NCI-H187 (cell line): ENCODE data around the gene RMDN3.

Source experiments
- DNase-seq, 2 experiments: peaks; one replicate each; lab custom pipeline; 2025; lab: John Stamatoyannopoulos, UW

RMDN3 gene

DNA sequence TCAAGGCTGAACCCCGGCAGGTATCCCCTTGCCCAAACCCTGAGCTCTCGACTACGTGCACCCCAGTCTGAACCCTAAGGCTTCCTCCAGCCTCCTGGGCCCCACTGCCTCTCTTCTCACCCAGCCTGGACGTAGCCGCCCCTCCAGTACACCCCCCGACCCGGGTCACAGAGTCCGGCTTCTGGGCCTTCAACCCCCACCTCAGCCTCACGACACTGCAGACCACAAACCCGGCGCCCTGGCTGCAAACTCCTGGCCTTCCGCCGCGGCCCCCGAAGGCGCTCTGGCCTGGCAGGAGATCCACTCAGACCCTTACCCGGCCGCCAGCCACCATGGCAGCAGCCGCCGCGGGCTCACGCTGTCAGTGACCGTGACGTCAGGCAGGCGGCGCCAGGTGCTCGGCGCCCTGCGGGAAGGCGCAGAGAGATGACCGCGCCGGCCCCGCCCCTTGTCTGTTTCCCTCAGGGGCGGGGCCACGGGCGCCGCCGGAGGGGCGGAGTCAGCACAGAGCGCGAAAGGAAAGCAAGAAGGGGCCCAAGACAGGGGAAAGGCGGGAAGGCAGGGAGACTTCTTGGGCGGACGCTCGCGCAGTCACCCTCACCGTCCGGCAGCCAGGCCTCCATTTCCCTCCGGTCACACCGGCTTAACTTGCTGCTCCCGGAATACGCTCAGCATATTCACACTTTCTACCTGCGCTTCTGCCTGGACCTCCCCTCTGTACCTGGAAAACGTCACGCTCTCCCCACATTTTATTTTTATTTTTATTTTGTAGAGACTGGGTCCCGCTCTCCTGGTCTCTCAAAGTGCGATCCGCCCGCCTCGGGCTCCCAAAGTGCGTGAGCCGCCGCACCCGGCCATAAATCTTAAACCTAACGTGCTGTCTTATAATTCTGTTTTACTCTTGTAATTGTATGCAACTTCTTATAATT, at the start of gene RMDN3:
Gene RMDN3, minus strand, starts transcription at position 372 of the 929 bp plus-strand sequence. CDS start 471 bp downstream, outside the sequence.
- DNase-seq = peak; percentile 68 to 81

DNA sequence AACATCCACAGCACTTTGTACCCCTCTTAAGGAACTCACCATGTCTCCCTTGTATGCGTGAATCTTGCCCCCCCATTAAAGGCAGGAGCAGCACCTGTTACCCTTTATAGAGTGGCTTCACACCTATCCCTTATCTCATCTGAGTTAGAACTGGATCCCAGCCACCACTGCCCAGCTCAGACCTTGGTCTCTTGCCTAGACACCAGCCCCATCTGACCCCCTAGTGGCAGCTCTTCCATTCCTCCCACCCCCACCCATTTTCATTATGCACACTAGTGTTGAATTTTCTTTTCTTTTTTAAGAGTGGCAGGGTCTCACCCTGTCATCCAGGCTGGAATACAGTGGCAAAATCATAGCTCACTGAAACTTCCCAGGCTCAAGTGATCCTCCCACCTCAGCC, 48.6 kb upstream of the RMDN3 start:
- DNase-seq = no peak

- DNase-seq = no peak
These were observed 48.0 kb upstream of the RMDN3 start for GRCh38 chr15:40803076-40803475.

DNA sequence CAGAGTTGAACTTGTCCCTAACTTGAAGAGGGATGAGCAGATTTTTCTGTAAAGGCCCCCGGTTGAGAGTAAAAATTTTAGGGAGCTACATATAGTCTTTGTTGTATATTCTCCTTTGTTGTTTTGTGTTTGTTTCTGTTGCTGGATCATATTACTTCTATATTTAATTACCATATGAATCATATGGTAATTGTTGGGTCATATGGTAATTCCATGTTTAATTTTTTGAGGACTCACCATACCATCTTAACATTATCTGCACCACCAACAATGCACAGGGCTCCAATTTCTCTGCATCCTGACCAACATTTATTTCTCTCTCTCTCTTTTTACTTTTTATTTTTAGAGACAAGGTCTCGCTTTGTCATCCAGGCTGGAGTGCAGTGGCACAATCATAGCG, 44.5 kb upstream of the RMDN3 start:
- DNase-seq = no peak

DNA sequence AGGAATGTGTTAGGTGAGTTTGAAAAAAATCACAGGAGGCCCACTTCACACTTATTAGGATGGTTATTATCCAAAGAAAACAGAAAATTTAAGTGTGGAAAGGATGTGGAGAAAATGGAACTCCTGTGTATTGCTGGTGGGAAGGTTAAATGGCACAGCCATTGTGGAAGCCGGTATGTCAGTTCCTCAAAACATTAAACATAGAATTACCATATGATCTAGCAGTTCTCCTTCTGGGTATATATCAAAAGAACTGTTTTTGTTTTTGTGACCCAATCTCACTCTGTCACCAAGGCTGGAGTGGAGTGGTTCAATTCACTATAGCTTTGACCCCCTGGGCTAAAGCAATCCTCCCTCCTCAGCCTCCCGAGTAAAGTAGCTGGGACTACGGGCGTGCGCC, 41.5 kb upstream of the RMDN3 start:
- no peak for DNase-seq

DNA sequence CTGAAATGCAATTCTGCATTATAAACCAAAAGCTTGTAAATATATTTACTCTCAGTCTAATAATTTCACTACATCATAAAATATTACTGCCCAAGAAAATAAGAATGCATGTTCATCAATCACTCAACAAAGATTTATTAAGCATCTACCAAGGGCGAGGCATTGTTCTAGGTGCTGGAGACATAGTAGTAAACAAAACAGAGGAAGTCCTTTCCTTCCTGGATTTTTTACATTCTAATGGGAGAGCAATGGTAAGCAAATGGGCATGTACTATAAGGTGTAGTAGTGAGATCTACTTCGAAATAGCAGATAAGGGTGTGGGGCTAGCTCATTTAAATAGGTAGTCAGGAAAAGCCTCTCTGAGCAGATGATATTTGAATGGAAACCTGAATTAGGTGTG, 41.0 kb upstream of the RMDN3 start:
- no peak for DNase-seq

DNA sequence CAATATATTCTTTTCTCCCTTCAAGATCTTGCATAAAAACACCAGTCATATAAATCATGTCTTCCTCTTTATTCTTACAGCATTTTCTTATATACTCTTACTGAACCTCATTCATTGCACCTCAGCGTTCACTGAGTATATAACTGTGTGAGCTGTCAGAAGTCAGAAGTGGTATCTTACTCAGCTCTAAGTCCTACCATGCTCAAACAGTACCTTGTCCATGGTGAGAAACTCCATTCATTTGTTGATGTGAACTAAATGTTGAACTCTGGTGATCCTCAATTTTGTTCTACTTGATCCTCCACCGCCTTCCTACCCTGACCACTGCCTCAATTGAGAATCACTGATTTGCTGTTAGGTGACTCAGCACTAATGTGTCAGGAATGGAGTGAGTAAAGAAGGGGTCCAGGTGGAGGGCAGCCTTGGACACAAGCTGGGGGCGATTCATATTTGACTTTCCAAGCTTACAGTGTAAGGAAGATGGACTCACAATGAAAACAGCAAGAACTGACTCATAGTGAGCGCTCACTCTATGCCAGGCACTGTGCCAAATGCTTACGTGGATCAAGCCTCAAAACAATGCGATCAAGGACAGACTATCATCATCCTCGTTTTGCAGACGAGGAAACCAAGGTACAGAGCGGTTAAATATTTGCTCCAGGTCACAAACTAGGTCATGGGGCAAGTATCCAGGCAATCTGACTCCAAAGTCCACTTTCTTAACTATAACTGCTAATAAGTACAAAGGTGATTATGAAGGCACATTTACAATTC, 38.3 kb upstream of the RMDN3 start:
- DNase-seq = no peak

DNA sequence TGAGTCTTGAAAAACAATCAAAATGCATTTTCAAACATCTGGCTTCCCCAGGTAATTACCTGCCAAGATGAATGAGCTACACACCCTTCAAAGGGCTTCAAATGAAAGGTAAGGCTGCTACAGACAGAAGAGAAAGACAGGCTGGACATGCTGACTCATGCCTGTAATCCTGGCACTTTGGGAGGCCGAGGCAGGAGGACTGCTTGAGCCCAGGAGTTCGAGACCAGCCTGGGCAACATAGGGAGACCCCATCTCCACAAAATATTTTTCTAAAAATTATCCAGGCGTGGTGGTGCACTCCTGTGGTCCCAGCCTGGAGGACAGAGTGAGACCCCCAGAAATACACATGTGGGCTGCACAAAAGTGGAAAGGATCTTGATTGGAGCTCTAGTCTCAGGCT, 37.3 kb upstream of the RMDN3 start:
- DNase-seq = no peak

DNA sequence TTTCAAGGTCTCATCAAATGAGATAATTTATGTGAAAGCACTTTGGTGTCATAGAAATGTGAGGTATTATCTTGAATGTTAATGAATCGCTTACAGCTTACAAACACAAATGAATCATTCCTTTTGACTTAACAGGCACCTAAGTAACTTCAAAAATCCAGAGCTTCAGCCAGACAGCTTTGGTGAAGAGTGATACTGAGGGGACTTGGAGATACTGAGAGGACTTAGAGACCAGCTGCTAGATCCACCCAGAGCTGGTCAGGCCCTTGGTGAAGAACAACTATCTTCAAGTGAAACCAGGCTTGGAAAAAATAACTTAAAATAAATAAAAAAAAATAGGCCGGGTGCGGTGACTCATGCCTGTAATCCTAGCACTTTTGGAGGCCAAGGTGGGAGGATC, 35.7 kb upstream of the RMDN3 start:
- no peak for DNase-seq

- no peak for DNase-seq
These were observed 34.9 kb upstream of the RMDN3 start for GRCh38 chr15:40789999-40790398.

- DNase-seq = no peak
These were observed 34.1 kb upstream of the RMDN3 start for GRCh38 chr15:40789119-40789518.

DNA sequence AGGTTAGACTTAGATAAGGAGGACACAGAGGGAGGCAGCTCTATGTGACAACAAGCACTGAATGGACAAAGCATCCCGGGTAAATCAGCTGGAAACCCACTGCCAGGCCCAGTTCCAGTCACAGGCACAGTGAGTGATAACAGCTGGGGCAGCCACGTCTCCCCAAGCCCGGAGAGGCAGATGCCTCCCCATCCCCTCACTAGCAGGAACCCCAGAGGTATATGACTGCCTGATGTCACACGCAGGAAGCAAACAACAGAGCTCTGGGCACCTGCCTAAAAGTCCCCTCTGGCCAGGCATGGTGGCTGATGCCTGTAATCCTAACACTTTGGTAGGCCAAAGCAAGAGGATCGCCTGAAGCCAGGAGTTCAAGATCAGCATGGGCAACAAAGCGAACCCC, 32.9 kb upstream of the RMDN3 start:
- no peak for DNase-seq

GRCh38 chr15:40787344-40787841, 32.3 kb upstream of the RMDN3 start:
- no peak for DNase-seq

DNA sequence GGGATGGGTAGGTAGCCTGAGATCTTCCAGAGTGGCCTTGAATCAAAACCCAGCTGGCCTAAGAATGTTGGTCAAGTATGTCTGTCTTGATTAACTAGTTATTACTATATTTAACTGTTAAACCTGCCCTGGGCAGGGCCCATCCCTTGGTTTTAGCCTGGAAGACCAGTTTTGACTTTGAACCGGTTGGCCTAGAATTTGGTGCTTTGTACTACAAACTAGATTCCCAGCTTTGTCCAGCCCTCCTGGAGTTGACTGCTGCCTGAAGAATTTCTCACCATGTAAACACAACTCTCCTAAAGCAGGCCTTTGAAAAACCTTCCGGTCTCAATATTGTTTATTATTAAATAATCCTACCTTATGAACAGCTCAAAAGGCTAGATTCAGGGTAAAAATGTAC, 30.8 kb upstream of the RMDN3 start:
- DNase-seq = no peak

- DNase-seq = no peak
These were observed 30.1 kb upstream of the RMDN3 start for GRCh38 chr15:40785164-40785563.

DNA sequence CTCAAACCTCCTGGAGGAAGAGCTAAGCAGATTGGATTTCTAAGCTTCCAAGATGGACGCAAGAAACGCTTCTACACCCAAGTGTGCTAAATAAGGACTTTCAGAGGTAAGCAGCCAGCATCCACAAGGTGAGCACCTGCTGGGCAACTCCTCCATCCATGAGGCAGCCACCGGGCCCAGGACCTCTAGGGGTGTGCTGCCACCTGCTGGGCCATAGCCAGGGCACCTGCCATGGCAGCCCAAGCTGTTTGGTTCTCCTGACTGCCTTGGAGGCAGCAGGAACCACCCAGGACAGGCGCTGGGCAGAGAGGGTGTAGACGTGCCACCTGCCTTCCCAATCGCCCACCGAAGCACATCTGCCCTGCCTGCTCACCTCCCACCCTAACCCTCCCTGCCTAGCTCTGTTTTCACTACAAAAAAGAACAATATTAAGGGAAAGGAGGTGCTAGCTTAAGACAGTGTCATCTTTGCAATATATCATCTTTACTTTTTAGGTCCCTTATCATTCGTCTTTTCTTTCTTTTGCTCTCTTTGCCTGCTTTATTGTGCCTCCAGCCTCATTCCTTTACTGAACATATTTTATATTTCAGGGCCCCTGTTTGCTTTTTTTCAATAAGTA, 27.7 kb upstream of the RMDN3 start:
- peak in 1 of 2 experiments; percentile 43 for DNase-seq

DNA sequence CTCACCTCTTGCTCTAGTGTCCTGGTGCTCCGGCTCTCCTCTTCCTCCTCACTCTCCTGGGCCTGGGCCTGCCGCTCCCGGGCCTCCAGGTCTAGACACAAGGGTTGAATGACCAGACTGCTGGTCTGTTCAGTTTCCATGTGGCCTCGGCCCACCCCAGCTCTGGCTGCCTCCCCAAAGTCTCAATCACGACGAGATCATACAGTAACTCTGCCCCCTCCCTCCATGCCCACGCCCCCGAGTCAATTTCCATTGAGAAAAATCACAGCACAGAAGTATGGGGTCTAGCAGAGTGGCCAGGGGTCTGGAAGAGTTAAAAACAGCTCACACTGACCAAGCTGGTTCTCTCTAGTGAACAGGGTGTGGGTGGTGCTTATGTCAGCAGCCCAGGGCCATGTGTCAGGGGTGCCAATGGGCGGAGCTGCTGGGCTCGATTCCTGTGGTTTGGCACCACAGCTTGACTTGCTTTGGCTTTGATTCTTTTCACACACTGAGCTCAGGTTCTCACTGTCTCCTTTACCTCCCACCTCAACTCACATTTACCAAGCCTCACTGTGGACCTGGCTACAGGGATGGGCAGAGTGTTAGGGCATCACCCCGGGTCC, 21.6 kb upstream of the RMDN3 start:
- DNase-seq = no peak

- no peak for DNase-seq
These were observed 20.9 kb upstream of the RMDN3 start for GRCh38 chr15:40775740-40776536.

DNA sequence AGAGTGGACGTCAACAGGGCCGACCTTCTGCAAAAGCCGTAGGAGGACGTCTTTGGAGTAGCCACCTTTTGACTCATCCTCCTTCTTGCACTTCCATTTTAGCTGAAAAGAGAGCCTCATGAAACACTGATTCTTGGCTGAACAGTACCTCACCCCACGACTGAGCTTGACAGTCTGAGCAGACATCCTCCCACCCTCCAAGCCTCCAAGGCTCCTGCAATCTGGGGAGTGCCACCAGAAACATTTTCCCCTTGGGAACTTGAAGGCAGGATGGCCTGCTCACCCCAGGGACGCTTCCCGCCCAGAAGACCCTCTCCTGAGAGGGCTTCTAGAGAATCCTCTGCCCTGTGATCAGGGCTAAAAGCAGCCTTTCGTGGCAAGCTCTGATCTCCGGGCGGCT, 20.0 kb upstream of the RMDN3 start:
- no peak for DNase-seq

GRCh38 chr15:40773902-40774301, 18.8 kb upstream of the RMDN3 start:
- DNase-seq = no peak

GRCh38 chr15:40773496-40773895, 18.4 kb upstream of the RMDN3 start:
- no peak for DNase-seq
